ENCODE results near the gene CELF2. TPM values are rescaled to one million over a fixed set of nuclear protein-coding genes. Genes with fewer than 3 reads are reported as not detected.

The CELF2 gene
- polyA plus RNA-seq, 1 experiment, result 24.7 TPM

DNA sequence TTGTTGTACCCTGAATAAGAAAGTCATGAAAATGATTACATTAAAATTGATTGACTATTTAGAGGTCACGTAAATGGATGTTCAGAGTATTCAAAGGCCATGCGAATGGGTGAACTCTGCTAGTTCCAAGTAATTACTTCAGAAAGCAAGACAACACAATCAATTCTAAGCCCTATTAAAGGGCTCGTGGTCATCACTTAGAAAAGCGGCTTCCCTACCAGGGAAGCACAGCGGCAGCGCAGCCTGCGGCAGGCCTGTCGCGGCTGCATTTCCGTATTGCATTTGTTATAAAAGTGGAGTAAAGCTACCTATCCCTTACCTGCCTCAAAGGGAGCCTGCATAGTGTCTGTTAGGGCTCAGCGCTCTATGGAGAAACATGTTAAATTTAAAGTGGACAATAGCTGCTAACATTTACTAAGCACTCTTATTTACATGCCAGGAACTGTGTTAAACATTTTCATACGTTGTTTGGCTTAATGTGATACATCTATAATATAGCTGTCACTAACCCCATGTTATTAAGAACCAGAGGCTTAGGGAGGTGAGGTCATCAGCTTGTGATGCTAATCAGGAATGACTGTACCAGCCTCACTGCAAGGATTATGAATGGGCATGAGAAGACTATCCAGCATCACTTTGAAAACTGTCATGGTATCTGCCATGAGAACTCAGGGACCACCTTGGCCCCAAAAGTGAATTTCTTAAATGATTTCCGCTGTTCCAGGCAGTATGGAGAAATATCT, 187.5 kb downstream of the CELF2 start:
- ChIA-PET POLR2A (no interaction called here), CTCF (no interaction called here)
- no peak for DNase-seq (ENCODE audit: low read depth, low spot score)
- TF ChIP-seq, protein P1, sequence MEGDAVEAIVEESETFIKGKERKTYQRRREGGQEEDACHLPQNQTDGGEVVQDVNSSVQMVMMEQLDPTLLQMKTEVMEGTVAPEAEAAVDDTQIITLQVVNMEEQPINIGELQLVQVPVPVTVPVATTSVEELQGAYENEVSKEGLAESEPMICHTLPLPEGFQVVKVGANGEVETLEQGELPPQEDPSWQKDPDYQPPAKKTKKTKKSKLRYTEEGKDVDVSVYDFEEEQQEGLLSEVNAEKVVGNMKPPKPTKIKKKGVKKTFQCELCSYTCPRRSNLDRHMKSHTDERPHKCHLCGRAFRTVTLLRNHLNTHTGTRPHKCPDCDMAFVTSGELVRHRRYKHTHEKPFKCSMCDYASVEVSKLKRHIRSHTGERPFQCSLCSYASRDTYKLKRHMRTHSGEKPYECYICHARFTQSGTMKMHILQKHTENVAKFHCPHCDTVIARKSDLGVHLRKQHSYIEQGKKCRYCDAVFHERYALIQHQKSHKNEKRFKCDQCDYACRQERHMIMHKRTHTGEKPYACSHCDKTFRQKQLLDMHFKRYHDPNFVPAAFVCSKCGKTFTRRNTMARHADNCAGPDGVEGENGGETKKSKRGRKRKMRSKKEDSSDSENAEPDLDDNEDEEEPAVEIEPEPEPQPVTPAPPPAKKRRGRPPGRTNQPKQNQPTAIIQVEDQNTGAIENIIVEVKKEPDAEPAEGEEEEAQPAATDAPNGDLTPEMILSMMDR (IDR thresholded peaks at IDR 0.05; ENCODE audit: low read depth, low read length), result no peak
- H3K27me3 ChIP-seq (ENCODE audit: control insufficient read depth, insufficient read depth, low read length), result no peaks in the 10 kb centered on the region
- no peak overlapping the region for H3K27ac ChIP-seq (ENCODE audit: low read depth, low read length)
- H3K4me3 ChIP-seq (ENCODE audit: low read depth, low read length), result no peak overlapping the region
- peaks cover 5% of the 10 kb centered on the region; the same call in 1 of the 2 replicates for H3K9me3 ChIP-seq (ENCODE audit: control insufficient read depth, insufficient read depth, low read length)

DNA sequence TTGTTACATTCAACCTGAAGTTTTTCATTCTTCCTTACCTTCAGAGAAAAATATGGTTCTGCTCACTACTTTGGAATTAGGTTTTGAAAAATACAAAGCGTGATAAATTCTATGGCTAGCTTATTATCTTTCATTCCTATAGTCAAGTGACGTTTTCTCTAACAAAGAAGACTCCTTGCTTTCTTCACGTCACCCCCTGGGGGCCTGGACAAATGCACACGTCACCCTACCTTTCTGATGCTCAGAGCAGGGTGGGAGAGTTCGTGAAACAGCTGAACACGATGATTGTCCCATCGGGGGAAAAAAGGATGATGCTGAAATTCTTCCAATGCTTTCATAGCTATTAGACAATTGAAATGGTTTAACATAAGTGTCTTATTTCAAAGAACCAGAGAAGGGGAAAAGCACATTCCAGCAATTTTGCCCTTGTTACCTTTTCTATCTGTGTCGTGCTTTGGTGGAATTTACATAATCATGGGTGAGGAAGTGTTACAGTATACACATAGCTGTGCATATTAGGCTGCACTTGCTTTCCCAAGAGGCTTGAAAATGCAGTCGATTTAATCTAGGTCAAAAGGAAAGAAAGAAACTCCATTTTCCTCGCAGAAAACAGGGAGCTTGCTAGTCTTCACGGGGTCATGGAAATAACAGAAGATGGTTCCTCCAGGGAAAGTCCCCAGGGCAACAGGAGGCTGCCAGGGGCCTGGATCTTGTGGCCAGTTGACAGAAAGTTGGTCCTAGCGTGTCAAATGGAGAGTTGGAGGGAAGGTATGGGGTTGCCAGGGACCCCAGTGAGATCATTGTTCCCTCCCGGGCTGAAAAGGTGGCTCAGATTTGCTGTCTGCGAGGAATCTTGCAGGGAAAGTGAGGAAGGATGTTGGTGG, 189.2 kb downstream of the CELF2 start:
- Histone ChIP-seq H3K4me3 (ENCODE audit: low read depth, low read length) (no peak overlapping the region), H3K27me3 (ENCODE audit: control insufficient read depth, insufficient read depth, low read length) (no peaks in the 10 kb centered on the region), H3K9me3 (ENCODE audit: control insufficient read depth, insufficient read depth, low read length) (peaks cover 5% of the 10 kb centered on the region; the same call in 1 of the 2 replicates), H3K27ac (ENCODE audit: low read depth, low read length) (no peak overlapping the region)
- TF ChIP-seq, protein P1 (IDR thresholded peaks at IDR 0.05; ENCODE audit: low read depth, low read length), result no peak
- no peak for DNase-seq (ENCODE audit: low read depth, low spot score)
- ChIA-PET CTCF (no interaction called here), POLR2A (no interaction called here)

DNA sequence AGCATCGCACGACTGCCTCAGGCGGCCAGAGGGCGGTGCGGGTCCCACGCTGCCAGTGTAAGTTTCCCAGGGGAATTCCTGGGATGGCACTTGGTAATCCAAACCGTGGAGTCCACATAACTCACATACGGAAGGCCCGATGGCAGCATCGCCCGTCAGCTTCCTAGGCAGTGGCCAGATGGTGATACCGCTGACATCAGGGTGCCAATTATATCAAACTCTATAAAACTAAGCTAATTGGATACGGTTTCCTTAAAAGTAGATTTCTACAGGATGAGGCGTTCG, 189.8 kb downstream of the CELF2 start:
- no peaks in the 10 kb centered on the region for H3K27me3 ChIP-seq (ENCODE audit: control insufficient read depth, insufficient read depth, low read length)
- POLR2A ChIA-PET, result no interaction called here
- H3K4me3 ChIP-seq (ENCODE audit: low read depth, low read length), result no peak overlapping the region
- TF ChIP-seq, protein P1 (IDR thresholded peaks at IDR 0.05; ENCODE audit: low read depth, low read length), result no peak
- H3K27ac ChIP-seq (ENCODE audit: low read depth, low read length), result no peak overlapping the region
- DNase-seq (ENCODE audit: low read depth, low spot score), result no peak
- CTCF ChIA-PET, result no interaction called here
- H3K9me3 ChIP-seq (ENCODE audit: control insufficient read depth, insufficient read depth, low read length), result peaks cover 5% of the 10 kb centered on the region; the same call in 1 of the 2 replicates

DNA sequence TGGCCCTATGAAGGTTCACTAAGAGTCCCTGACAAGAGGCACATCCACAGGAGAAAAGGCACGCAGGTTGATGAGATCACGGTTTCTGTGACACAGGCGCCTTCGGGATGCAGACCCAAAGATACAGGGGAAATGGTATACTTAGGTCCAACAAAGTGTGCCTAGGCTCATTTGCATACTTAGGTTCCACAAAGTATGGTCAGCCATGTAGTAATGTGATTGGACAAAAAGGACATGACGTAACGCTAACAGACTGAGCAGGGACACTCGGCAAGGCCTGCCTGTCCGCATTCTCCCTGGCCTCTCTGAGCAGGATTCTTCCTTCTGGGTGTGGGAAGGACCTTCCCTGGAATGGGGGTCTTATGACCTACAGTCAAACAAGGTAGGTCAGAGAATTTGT, 190.6 kb downstream of the CELF2 start:
- CTCF ChIA-PET, result no interaction called here
- no peak overlapping the region for H3K27ac ChIP-seq (ENCODE audit: low read depth, low read length)
- TF ChIP-seq, protein P1 (IDR thresholded peaks at IDR 0.05; ENCODE audit: low read depth, low read length), result no peak
- no peaks in the 10 kb centered on the region for H3K27me3 ChIP-seq (ENCODE audit: control insufficient read depth, insufficient read depth, low read length)
- H3K9me3 ChIP-seq (ENCODE audit: control insufficient read depth, insufficient read depth, low read length), result peaks cover 5% of the 10 kb centered on the region; the same call in 1 of the 2 replicates
- H3K4me3 ChIP-seq (ENCODE audit: low read depth, low read length), result no peak overlapping the region
- DNase-seq (ENCODE audit: low read depth, low spot score), result no peak
- POLR2A ChIA-PET, result no interaction called here

All from AG04450 (cell line).